SK-N-MC (cell line): Measurements from ENCODE around the gene EPN3.

Source experiments
- DNase-seq: peaks from one replicate; pipeline ENCODE4 v3.0.0-alpha.2; 2011; ENCODE audit warnings: low read depth, low spot score
- H3K27ac ChIP-seq: fragments of 200-600 bp; sonication (generic); 2 replicates; pipeline ENCODE4 v1.5.1; 2016; ENCODE audit warnings: mixed run types
- H3K36me3 ChIP-seq: fragments of 200-600 bp; sonication (generic); 2 replicates; pipeline ENCODE4 v1.6.1; 2017; ENCODE audit warnings: antibody characterized with exemption, low read length, mixed read lengths; ENCODE audit not compliant: insufficient read depth
- H3K4me3 ChIP-seq: fragments of 200-600 bp; sonication (generic); 2 replicates; pipeline ENCODE4 v1.5.1; 2016
- H3K9ac ChIP-seq: fragments of 200-600 bp; sonication (generic); 2 replicates; pipeline ENCODE4 v1.8.0; 2017; ENCODE audit warnings: mixed run types, mixed read lengths; ENCODE audit not compliant: insufficient read length
- H3K9me3 ChIP-seq: fragments of 200-600 bp; sonication (generic); 2 replicates; pipeline ENCODE4 v1.6.1; 2017; ENCODE audit warnings: low read depth, mild to moderate bottlenecking, antibody characterized with exemption, low read length, moderate library complexity, mixed read lengths
- EZH2 ChIP-seq: fragments of 200-600 bp; sonication (generic); IDR thresholded peaks from one replicate; pipeline ENCODE4 v1.6.1; 2017; ENCODE audit warnings: antibody characterized with exemption
- FOXP2 ChIP-seq: optimal IDR thresholded peaks from 2 replicates; pipeline ENCODE3; 2011; ENCODE audit warnings: mild to moderate bottlenecking, moderate library complexity; ENCODE audit not compliant: insufficient read depth; ENCODE audit errors: extremely low read length, control extremely low read depth
- POLR2AphosphoS5 ChIP-seq: IDR thresholded peaks from 2 replicates; pipeline ENCODE4 v1.6.1; 2012; ENCODE audit warnings: mild to moderate bottlenecking, low read depth, low read length, borderline replicate concordance

Gene EPN3

DNA sequence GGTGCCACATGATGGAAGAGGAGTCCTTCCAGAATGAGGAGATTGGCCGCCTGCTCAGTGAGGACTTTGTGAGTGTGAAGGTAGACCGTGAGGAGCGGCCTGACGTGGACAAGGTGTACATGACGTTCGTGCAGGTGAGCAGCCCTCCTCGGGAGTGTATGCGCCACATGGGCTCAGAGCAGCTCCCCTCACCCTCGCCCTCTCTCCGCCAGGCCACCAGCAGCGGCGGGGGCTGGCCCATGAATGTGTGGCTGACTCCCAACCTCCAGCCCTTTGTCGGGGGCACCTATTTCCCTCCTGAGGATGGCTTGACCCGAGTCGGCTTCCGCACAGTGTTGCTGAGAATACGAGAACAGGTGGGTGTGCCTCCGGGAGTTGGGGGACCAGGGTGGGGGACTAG lies 16.3 kb downstream of the EPN3 start:
- no peak for DNase-seq
- no peak overlapping the region for H3K27ac ChIP-seq
- no peak overlapping the region for H3K9ac ChIP-seq

DNA sequence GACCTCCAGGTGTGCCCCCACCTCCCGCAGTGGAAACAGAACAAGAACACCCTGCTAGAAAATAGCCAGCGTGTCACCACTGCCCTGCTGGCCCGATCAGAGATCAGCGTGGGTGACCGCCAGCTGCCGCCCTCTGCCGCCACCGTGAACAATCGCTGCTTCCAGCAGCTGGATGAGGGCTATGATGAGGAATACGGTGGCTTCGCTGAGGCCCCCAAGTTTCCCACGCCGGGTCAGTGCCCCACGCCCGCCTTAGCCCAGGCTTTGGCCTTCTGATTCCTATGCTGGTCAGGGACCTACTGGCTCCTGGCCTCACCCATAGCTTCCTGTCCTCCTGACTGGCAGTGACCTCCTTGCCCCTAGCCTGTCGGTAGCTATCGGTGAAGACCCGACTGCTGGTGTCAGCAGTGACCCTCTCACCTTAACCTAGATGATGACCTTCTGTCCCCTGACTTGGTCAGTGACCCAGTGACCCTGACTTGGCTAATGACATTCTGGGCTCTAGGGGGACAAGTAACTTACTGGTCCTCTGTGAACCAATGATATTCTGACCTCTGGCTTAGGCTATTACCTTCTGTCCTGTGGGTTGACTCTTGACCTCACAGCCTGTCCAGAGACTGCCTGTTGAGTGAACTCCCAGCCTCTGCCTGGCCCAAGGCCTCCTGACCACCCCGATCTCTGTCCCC lies 16.9 kb downstream of the EPN3 start:
- Histone ChIP-seq H3K9ac (no peak overlapping the region), H3K36me3 (no peaks in the 10 kb centered on the region), H3K9me3 (no peaks in the 10 kb centered on the region), H3K4me3 (no peak overlapping the region), H3K27ac (no peak overlapping the region)
- TF ChIP-seq EZH2 (no peak), FOXP2 (no peak), POLR2AphosphoS5 (no peak)
- no peak for DNase-seq

More for the DNA sequence above, 16.3 kb downstream of the EPN3 start:
- no peaks in the 10 kb centered on the region for H3K36me3 ChIP-seq
- H3K4me3 ChIP-seq, result no peak overlapping the region
- TF ChIP-seq FOXP2 (no peak), POLR2AphosphoS5 (no peak), EZH2 (no peak)
- H3K9me3 ChIP-seq, result no peaks in the 10 kb centered on the region

DNA sequence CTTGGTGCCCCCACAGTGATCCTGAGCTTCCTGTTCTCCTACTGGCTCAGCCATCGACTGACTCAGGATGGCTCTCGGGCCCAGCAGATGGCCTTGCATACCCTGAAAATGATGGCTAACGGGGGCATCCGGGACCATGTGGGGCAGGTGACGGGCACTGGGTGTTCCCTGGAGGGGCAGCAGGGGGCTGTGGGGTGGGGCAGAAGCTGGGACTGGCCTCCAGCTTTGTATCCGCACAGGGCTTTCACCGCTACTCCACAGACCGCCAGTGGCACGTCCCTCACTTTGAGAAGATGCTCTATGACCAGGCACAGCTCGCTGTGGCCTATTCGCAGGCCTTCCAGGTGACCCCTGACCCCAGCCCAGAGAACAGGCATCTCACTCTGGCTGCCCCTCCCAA lies 17.4 kb downstream of the EPN3 start:
- H3K4me3 ChIP-seq, result no peak overlapping the region
- TF ChIP-seq POLR2AphosphoS5 (no peak), FOXP2 (no peak), EZH2 (no peak)
- no peak overlapping the region for H3K9ac ChIP-seq
- no peak for DNase-seq
- H3K36me3 ChIP-seq, result no peaks in the 10 kb centered on the region
- H3K27ac ChIP-seq, result no peak overlapping the region
- no peaks in the 10 kb centered on the region for H3K9me3 ChIP-seq

DNA sequence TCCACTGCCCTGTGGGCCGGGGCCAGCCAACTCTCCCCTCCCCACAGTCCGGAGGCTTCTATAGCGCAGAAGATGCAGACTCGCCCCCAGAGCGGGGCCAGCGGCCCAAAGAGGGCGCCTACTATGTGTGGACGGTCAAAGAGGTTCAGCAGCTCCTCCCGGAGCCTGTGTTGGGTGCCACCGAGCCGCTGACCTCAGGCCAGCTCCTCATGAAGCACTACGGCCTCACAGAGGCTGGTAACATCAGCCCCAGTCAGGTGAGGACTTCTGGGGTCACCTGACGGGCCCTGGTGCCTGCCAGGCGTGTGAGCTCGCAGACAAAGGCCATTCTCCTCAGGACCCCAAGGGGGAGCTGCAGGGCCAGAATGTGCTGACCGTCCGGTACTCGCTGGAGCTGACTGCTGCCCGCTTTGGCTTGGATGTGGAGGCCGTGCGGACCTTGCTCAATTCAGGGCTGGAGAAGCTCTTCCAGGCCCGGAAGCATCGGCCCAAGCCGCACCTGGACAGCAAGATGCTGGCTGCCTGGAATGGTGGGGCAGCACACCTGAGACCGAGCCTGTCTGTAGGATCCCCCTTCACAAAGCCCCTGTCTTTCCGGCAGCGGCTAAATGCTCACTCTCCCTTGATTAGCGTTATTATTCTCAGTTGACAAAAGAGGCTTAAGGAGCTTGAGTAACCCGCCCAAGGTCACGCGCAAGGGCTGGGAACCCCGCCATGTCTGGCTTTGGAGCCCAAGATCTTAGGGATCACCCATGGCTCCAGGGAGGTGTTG lies 18.3 kb downstream of the EPN3 start:
- DNase-seq, result no peak
- TF ChIP-seq FOXP2, result no peak
- TF ChIP-seq POLR2AphosphoS5, result no peak
- no peak for TF ChIP-seq EZH2
- no peak overlapping the region for H3K9ac ChIP-seq
- no peak overlapping the region for H3K4me3 ChIP-seq
- H3K27ac ChIP-seq, result no peak overlapping the region
- no peaks in the 10 kb centered on the region for H3K9me3 ChIP-seq
- no peaks in the 10 kb centered on the region for H3K36me3 ChIP-seq

DNA sequence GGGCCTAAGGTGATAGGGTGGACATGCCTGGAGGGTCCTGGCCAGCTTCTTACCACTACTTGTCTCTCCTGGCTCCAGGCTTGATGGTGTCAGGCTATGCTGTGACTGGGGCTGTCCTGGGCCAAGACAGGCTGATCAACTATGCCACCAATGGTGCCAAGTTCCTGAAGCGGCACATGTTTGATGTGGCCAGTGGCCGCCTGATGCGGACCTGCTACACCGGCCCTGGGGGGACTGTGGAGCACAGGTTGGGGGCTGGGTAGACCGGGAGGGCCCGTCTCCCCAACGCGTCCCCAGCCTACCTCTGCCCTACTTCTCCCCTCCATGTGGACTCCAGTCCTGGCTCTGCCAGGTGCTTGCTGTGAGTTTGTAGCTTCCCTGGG lies 18.9 kb downstream of the EPN3 start:
- no peak overlapping the region for H3K4me3 ChIP-seq
- no peaks in the 10 kb centered on the region for H3K9me3 ChIP-seq
- H3K36me3 ChIP-seq, result no peaks in the 10 kb centered on the region
- TF ChIP-seq POLR2AphosphoS5 (no peak), FOXP2 (no peak), EZH2 (no peak)
- H3K9ac ChIP-seq, result no peak overlapping the region
- no peak overlapping the region for H3K27ac ChIP-seq
- no peak for DNase-seq

DNA sequence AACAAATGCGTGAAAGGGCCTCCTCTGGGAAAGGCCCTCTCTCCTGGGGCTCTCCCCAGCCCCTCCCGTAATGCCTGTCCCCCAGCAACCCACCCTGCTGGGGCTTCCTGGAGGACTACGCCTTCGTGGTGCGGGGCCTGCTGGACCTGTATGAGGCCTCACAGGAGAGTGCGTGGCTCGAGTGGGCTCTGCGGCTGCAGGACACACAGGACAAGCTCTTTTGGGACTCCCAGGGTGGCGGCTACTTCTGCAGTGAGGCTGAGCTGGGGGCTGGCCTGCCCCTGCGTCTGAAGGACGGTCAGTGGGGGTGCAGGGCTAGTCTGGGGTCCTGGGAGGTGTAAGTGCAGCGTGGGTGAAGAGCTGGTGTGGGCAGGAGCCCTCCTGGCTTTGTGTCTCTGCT lies 19.3 kb downstream of the EPN3 start:
- TF ChIP-seq FOXP2, result no peak
- TF ChIP-seq POLR2AphosphoS5, result no peak
- TF ChIP-seq EZH2, result no peak
- H3K9me3 ChIP-seq, result no peaks in the 10 kb centered on the region
- no peak overlapping the region for H3K4me3 ChIP-seq
- no peak overlapping the region for H3K9ac ChIP-seq
- no peaks in the 10 kb centered on the region for H3K36me3 ChIP-seq
- no peak overlapping the region for H3K27ac ChIP-seq
- no peak for DNase-seq

DNA sequence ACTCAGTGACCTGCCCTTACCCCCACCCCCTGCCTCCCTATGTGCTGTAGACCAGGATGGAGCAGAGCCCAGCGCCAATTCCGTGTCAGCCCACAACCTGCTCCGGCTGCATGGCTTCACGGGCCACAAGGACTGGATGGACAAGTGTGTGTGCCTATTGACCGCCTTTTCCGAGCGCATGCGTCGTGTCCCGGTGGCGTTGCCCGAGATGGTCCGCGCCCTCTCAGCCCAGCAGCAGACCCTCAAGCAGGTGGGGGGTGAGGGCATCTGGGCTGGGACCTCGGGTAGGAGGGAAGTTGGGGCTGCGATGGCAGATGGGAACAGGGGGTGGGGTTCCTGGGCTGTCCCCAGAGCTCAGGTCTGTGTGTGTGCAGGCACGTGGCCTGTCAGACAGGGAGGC lies 21.7 kb downstream of the EPN3 start:
- H3K27ac ChIP-seq, result no peak overlapping the region
- DNase-seq, result no peak
- no peaks in the 10 kb centered on the region for H3K9me3 ChIP-seq
- H3K9ac ChIP-seq, result no peak overlapping the region
- TF ChIP-seq POLR2AphosphoS5 (no peak), FOXP2 (no peak), EZH2 (no peak)
- H3K4me3 ChIP-seq, result no peak overlapping the region
- H3K36me3 ChIP-seq, result no peaks in the 10 kb centered on the region

DNA sequence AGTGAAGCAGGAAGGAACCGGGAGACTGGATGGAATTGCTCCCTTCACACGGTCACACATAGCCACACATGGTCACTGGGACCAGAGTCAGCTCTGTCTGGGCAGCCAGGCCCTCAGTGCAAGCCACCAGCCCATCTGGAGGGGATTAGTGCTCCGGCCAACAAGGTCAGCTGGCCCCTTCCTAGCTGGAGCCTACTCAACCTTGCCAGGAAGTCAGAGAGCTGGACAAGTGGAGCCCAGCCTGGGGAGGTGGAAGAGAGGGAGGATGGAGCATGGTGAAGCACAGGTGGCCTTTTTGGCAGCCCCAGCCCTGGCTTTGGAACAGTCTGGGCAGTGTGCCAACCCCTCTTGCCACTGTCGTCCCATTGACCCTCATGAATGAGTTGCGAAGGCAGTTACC lies 24.3 kb downstream of the EPN3 start:
- no peak for DNase-seq
- H3K27ac ChIP-seq, result no peak overlapping the region
- no peaks in the 10 kb centered on the region for H3K36me3 ChIP-seq
- TF ChIP-seq POLR2AphosphoS5 (no peak), EZH2 (no peak), FOXP2 (no peak)
- no peak overlapping the region for H3K4me3 ChIP-seq
- H3K9ac ChIP-seq, result no peak overlapping the region
- no peaks in the 10 kb centered on the region for H3K9me3 ChIP-seq
